IMR-90 (cell line): ENCODE data around the gene SLC25A17. TPM values are rescaled to one million over a fixed set of nuclear protein-coding genes. Genes with fewer than 3 reads are reported as not detected.

Experiments
- ATAC-seq: fragments of 200-7000 bp; cut with Tn5 transposase; 2 replicates; pipeline ENCODE4 v1.9.1; 2020; ENCODE audit warnings: low read depth, mild to moderate bottlenecking, moderate library complexity
- BruUV-seq: library from RNA; stranded (reverse); fragments of 400-500 nt; replicated peaks from 2 replicates; lab custom pipeline; 2021; lab: Mats Ljungman, UMichigan
- CTCF ChIA-PET: fragments of 300-600 bp; formaldehyde crosslinking; extraction: SDS; loops from one replicate; lab custom pipeline; 2021; ENCODE audit warnings: antibody characterized with exemption; lab: Yijun Ruan, JAX
- POLR2A ChIA-PET: fragments of 300-600 bp; sonication (Branson Sonifier 250); formaldehyde crosslinking; loops from one replicate; lab custom pipeline; 2022; ENCODE audit warnings: antibody characterized with exemption; ENCODE audit not compliant: unreplicated experiment; lab: Charles Lee
- DNase-seq: peaks from one replicate; pipeline ENCODE4 v3.0.0; 2013
- H2AFZ ChIP-seq: replicated peaks from 2 replicates; pipeline ENCODE3; 2013; ENCODE audit warnings: low read length, mild to moderate bottlenecking; ENCODE audit not compliant: poor library complexity
- H2AK5ac ChIP-seq: 2 replicates; pipeline ENCODE4 v1.6.1; 2013; ENCODE audit warnings: low read depth, low read length, inconsistent platforms
- H2AK9ac ChIP-seq: replicated peaks from 2 replicates; pipeline ENCODE3; 2013; ENCODE audit warnings: mild to moderate bottlenecking, low read depth, low read length, moderate library complexity; ENCODE audit not compliant: poor library complexity
- H2BK120ac ChIP-seq: 2 replicates; pipeline ENCODE4 v1.6.1; 2013; ENCODE audit warnings: low read depth, low read length, inconsistent platforms
- H2BK15ac ChIP-seq: 3 replicates; pipeline ENCODE4 v1.6.1; 2013; ENCODE audit warnings: low read depth, low read length, inconsistent platforms
- H2BK20ac ChIP-seq: 2 replicates; pipeline ENCODE4 v1.6.1; 2013; ENCODE audit warnings: low read depth, mild to moderate bottlenecking, inconsistent platforms, low read length, moderate library complexity
- H2BK5ac ChIP-seq: 2 replicates; pipeline ENCODE4 v1.6.1; 2013; ENCODE audit warnings: mild to moderate bottlenecking, low read depth, low read length, inconsistent platforms; ENCODE audit not compliant: poor library complexity, severe bottlenecking
- H3K14ac ChIP-seq: replicated peaks from 2 replicates; pipeline ENCODE4 v1.6.1; 2013; ENCODE audit warnings: low read depth, low read length, inconsistent platforms
- H3K18ac ChIP-seq: 2 replicates; pipeline ENCODE4 v1.6.1; 2013; ENCODE audit warnings: low read depth, low read length, control low read depth
- H3K23ac ChIP-seq: 2 replicates; pipeline ENCODE4 v1.6.1; 2013; ENCODE audit warnings: low read depth, low read length, inconsistent platforms
- H3K27ac ChIP-seq: 2 replicates; pipeline ENCODE4 v1.5.1; 2013; ENCODE audit warnings: mild to moderate bottlenecking, control low read depth, low read length; ENCODE audit not compliant: insufficient read depth
- H3K27me3 ChIP-seq: 2 replicates; pipeline ENCODE4 v1.6.1; 2013; ENCODE audit warnings: low read length; ENCODE audit not compliant: control insufficient read depth, insufficient read depth
- H3K36me3 ChIP-seq: 2 replicates; pipeline ENCODE4 v1.6.1; 2013; ENCODE audit warnings: low read length, mixed read lengths; ENCODE audit not compliant: control insufficient read depth, insufficient read depth
- H3K4ac ChIP-seq: 2 replicates; pipeline ENCODE4 v1.6.1; 2013; ENCODE audit warnings: low read depth, low read length, inconsistent platforms
- H3K4me1 ChIP-seq: 2 replicates; pipeline ENCODE4 v1.6.1; 2013; ENCODE audit warnings: low read length, mixed read lengths; ENCODE audit not compliant: control insufficient read depth, insufficient read depth
- H3K4me2 ChIP-seq: 2 replicates; pipeline ENCODE4 v1.6.1; 2013; ENCODE audit warnings: low read depth, mild to moderate bottlenecking, control low read depth, low read length, moderate library complexity
- H3K4me3 ChIP-seq: 2 replicates; pipeline ENCODE4 v1.5.1; 2013; ENCODE audit warnings: low read depth, mild to moderate bottlenecking, control low read depth, low read length, moderate library complexity; ENCODE audit not compliant: insufficient read depth
- H3K56ac ChIP-seq: 2 replicates; pipeline ENCODE4 v1.6.1; 2013; ENCODE audit warnings: low read length, inconsistent platforms; ENCODE audit not compliant: insufficient read depth; ENCODE audit errors: extremely low read depth
- H3K79me1 ChIP-seq, 2 experiments: 2 replicates each; pipeline ENCODE4 v1.6.1; 2013; ENCODE audit warnings: low read length in 2 of 2, inconsistent platforms in 1 of 2, low read depth in 1 of 2
- H3K9ac ChIP-seq: 2 replicates; pipeline ENCODE4 v1.6.1; 2013; ENCODE audit warnings: low read depth, low read length, control low read depth
- H3K9me1 ChIP-seq: 2 replicates; pipeline ENCODE4 v1.6.1; 2013; ENCODE audit warnings: low read length, inconsistent platforms; ENCODE audit not compliant: insufficient read depth
- H3K9me3 ChIP-seq: 2 replicates; pipeline ENCODE4 v1.6.1; 2013; ENCODE audit warnings: low read length; ENCODE audit not compliant: control insufficient read depth, insufficient read depth
- H4K20me1 ChIP-seq: 2 replicates; pipeline ENCODE4 v1.6.1; 2013; ENCODE audit warnings: low read length, inconsistent platforms; ENCODE audit not compliant: insufficient read depth
- H4K5ac ChIP-seq: 2 replicates; pipeline ENCODE4 v1.6.1; 2013; ENCODE audit warnings: mild to moderate bottlenecking, low read depth, low read length, control low read depth
- H4K8ac ChIP-seq, 2 experiments: 2 replicates each; pipeline ENCODE4 v1.6.1; 2013; ENCODE audit warnings: low read depth in 2 of 2, low read length in 2 of 2, control low read depth in 1 of 2, inconsistent platforms in 1 of 2
- H4K91ac ChIP-seq: 2 replicates; pipeline ENCODE4 v1.6.1; 2013; ENCODE audit warnings: low read depth, low read length, inconsistent platforms; ENCODE audit not compliant: insufficient read depth
- BHLHE40 ChIP-seq: fragments of 150-350 bp; IDR thresholded peaks from 2 replicates; pipeline ENCODE4 v1.6.1; 2016; ENCODE audit warnings: mild to moderate bottlenecking, low read depth, low read length
- CEBPB ChIP-seq: IDR thresholded peaks from 2 replicates; pipeline ENCODE4 v1.6.1; 2012; ENCODE audit warnings: low read depth, low read length, improper control_type of control experiment
- MXI1 ChIP-seq: IDR thresholded peaks from 2 replicates; pipeline ENCODE4 v1.6.1; 2012; ENCODE audit warnings: low read depth, mild to moderate bottlenecking, low read length, moderate library complexity, borderline replicate concordance
- RCOR1 ChIP-seq: IDR thresholded peaks from 2 replicates; pipeline ENCODE4 v1.6.1; 2012; ENCODE audit warnings: mild to moderate bottlenecking, low read length, improper control_type of control experiment; ENCODE audit not compliant: insufficient replicate concordance
- WGBS, 2 experiments: methylation state at CpG; one replicate each; pipeline versions ENCODE4 v1.1.5 to v1.1.7; 2013; ENCODE audit warnings: missing lambda C conversion rate in 2 of 2; ENCODE audit not compliant: insufficient read length in 1 of 2; ENCODE audit errors: extremely low coverage in 2 of 2; 5-methylcytosine and 5-hydroxymethylcytosine counted together
- dilution Hi-C: fragments of 300-500 bp; cut with HindIII; formaldehyde crosslinking; loops from one replicate; pipeline ENCODE4 v1.14.3; 2018; ENCODE audit warnings: low sequenced_read_pairs; ENCODE audit not compliant: unreplicated experiment
- in situ Hi-C: fragments of 300-500 bp; cut with MboI; formaldehyde crosslinking; loops from 3 replicates; pipeline ENCODE4 v1.14.3; 2019; ENCODE audit warnings: low sequenced_read_pairs, inconsistent platforms, mixed read lengths
- intact Hi-C: fragments of 100-400 bp; cut with micrococcal nuclease; formaldehyde crosslinking; loops from 2 replicates; pipeline ENCODE4 v1.10.0; 2022
- polyA plus RNA-seq, 3 experiments: library from polyadenylated mRNA; depleted of rRNA; stranded (reverse); fragments of >200 nt; gene quantifications; 2 replicates each; pipeline ENCODE4 v1.2.3, GENCODE V29; 2012; ENCODE audit warnings: low replicate concordance in 1 of 3
- total RNA-seq: library from RNA; depleted of rRNA; stranded (reverse); fragments of >200 nt; gene quantifications from 2 replicates; pipeline ENCODE4 v1.2.3, GENCODE V29; 2012

SLC25A17 gene
- total and polyA plus RNA-seq, 2 of the 4 experiments (the other 2 are of a cell fraction): 19.6 to 36.0 TPM

- Histone ChIP-seq H2AK9ac (peak overlapping the region; percentile 91), H2BK5ac (peak overlapping the region; percentile 65), H3K9me3 (no peaks in the 10 kb centered on the region), H2AK5ac (peak overlapping the region; percentile 90), H3K36me3 (no peaks in the 10 kb centered on the region), H3K14ac (peak overlapping the region; percentile 87), H4K5ac (peak overlapping the region; percentile 32), H3K79me1 (peaks cover 14 to 56% of the 10 kb centered on the region in 2 experiments), H2BK15ac (no peak overlapping the region), H4K8ac (peak overlapping the region; percentile 88 to 93), H3K4me2 (peak overlapping the region; percentile 88), H4K20me1 (peaks cover 28% of the 10 kb centered on the region), H2BK120ac (peak overlapping the region; percentile 13; the same call in 1 of the 2 replicates), H2BK20ac (no peak overlapping the region), H3K9me1 (peaks cover 8% of the 10 kb centered on the region; the same call in 1 of the 2 replicates), H3K56ac (peak overlapping the region; percentile 78), H3K27ac (peak overlapping the region; percentile 95), H4K91ac (peak overlapping the region; percentile 60), H3K27me3 (no peaks in the 10 kb centered on the region), H3K18ac (no peak overlapping the region), H2AFZ (peak overlapping the region; percentile 94), H3K9ac (peak overlapping the region; percentile 95), H3K4me1 (peaks cover 9% of the 10 kb centered on the region), H3K4me3 (peak overlapping the region; percentile 67), H3K23ac (peak overlapping the region; percentile 98), H3K4ac (peak overlapping the region; percentile 93)
- CTCF ChIA-PET: interaction anchor here (1.0 kb wide), 1 partner anchor 65 kb away, joined by 3 read pairs; no protein-coding TSS in a partner anchor
- intact Hi-C loops: no loop called here
- no peak for DNase-seq
- ATAC-seq: no peak; the same call in 1 of the 2 replicates
- in situ Hi-C loops: no loop called here
- POLR2A ChIA-PET: interaction anchor here (0.6 kb wide), 1 partner anchor 46 kb away, joined by 10 read pairs; no protein-coding TSS in a partner anchor
- TSS peak; percentile 71 for BruUV-seq
- 0% methylated on average over 7 of the region's 18 CpGs; no CpG with 5 or more reads in 1 of the 2 experiments for WGBS, 2 experiments
- dilution Hi-C loops: no loop called here
- TF ChIP-seq MXI1 (no peak), RCOR1 (no peak), BHLHE40 (no peak), CEBPB (peak; percentile 51; the same call in 1 of the 2 replicates)
These were observed 38.2 kb upstream of the SLC25A17 start for GRCh38 chr22:40857309-40857855.
